ENCODE measurements around the gene MBTPS2.

The MBTPS2 gene

DNA sequence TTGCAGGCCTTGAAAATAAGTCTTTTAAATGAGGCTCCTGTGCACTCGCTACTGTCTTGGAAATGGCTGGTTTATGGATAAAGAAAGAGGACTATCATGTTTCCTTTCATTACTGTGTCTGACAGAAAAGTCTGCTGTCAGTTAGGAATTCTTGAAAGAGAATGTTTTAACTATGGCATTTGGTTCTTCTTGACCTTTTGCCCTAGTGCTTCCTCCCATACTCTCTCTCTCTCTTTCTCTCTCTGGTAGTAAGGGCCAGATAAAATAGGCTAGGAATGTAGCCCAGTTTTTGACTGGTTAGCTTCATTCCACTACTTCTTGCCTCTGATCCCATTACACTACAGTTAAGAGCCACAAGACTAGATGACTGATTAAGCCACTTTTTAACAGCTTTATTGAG, 46.2 kb downstream of the MBTPS2 start:
- Mint-ChIP-seq H3K27ac (no peak overlapping the region), H3K4me1 (no peaks in the 10 kb centered on the region)

DNA sequence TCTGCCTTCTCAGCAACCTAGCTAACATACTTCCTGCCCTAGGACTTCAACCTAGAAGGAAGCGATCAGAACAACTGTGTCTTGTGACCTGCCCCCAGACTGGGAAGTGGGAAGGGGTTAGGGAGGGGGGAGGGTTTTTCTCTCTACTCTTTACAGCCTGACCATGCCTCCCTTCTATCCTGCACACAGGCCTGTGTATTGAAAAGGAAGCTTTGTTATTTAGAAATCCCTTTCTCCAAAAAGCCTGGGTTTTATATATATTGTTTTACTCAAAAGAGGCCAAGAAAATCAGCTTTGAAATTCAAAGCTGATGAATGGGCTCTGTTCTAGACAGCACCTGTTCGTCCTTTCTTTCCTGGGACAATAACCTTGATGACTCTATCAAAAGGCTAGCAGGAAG, 65.9 kb downstream of the MBTPS2 start:
- Mint-ChIP-seq H3K9me3 (no peaks in the 10 kb centered on the region), H3K36me3 (no peaks in the 10 kb centered on the region), H3K4me1 (no peaks in the 10 kb centered on the region), H3K4me3 (no peak overlapping the region), H3K27me3 (no peaks in the 10 kb centered on the region), H3K27ac (no peak overlapping the region)
- no peak for ATAC-seq

More for the DNA sequence above, 46.2 kb downstream of the MBTPS2 start:
- Mint-ChIP-seq H3K9me3 (no peaks in the 10 kb centered on the region), H3K27me3 (no peaks in the 10 kb centered on the region), H3K36me3 (peaks cover 6% of the 10 kb centered on the region), H3K4me3 (no peak overlapping the region)
- ATAC-seq = no peak

DNA sequence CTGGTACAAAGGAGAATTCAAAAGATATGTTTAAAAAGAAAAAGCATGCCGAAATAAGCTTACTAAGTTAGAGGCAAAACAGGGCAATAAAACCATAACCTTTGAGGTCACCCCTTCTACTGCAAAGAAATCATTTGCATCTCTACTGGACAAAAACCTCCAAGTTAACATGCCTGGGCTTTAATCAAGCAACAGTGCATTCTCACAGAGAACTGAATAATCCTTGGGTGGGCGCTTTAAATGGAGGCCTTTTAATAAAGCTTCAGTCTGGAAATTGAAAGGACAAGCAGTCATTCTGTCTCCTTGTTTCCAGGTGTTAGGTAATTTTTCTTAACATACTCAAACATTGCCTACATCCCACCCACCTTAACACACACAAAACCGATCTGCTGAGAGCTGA, 66.5 kb downstream of the MBTPS2 start:
- H3K9me3 Mint-ChIP-seq = no peaks in the 10 kb centered on the region
- no peak overlapping the region for H3K27ac Mint-ChIP-seq
- no peak overlapping the region for H3K4me3 Mint-ChIP-seq
- H3K36me3 Mint-ChIP-seq = peaks cover under 1% of the 10 kb centered on the region
- H3K27me3 Mint-ChIP-seq = no peaks in the 10 kb centered on the region
- H3K4me1 Mint-ChIP-seq = no peaks in the 10 kb centered on the region
- no peak for ATAC-seq

DNA sequence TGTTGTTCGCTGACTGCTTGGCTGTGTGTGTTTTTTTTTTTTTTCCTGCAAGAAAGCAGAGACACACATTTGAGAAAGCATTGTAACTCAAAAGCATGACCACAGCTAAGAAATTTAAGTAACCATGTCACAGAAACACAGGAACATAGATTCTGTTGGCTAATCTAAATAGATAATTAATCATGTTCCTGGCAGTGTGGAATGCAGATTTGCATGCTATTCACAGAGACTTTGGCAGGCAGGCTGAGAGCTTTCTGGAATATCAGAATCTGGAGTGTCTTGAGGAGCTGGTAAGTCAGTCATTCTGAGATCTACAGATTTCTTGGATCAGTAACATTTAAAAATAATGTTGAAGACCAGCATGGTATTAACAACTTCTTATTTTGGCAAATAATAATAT, 67.8 kb downstream of the MBTPS2 start:
- no peaks in the 10 kb centered on the region for H3K27me3 Mint-ChIP-seq
- no peak for ATAC-seq
- no peaks in the 10 kb centered on the region for H3K4me1 Mint-ChIP-seq
- H3K36me3 Mint-ChIP-seq = peaks cover 5% of the 10 kb centered on the region
- no peak overlapping the region for H3K4me3 Mint-ChIP-seq
- H3K27ac Mint-ChIP-seq = no peak overlapping the region
- no peaks in the 10 kb centered on the region for H3K9me3 Mint-ChIP-seq

DNA sequence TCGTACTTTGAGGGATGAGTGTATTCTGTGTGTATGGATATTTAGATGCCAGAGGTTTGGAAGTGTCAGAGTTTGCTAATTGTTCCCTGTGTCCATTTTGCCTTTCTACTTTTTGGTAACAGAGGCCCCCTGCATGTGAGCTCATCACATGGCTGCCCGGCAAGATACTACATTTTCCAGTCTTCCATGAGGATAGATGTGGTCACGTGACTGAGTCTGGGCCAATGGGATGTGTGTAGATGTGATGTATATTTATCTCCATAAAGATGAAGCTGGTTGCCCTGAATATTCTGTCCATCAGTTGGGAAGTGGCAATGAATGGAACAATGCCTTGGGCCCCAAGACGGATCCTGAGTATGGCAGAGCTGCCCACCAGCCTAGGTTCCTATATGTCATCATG, 72.1 kb downstream of the MBTPS2 start:
- no peak for ATAC-seq
- H3K4me3 Mint-ChIP-seq = no peak overlapping the region
- peaks cover 5% of the 10 kb centered on the region for H3K36me3 Mint-ChIP-seq
- no peaks in the 10 kb centered on the region for H3K4me1 Mint-ChIP-seq
- H3K27ac Mint-ChIP-seq = no peak overlapping the region
- H3K9me3 Mint-ChIP-seq = no peaks in the 10 kb centered on the region
- no peaks in the 10 kb centered on the region for H3K27me3 Mint-ChIP-seq

DNA sequence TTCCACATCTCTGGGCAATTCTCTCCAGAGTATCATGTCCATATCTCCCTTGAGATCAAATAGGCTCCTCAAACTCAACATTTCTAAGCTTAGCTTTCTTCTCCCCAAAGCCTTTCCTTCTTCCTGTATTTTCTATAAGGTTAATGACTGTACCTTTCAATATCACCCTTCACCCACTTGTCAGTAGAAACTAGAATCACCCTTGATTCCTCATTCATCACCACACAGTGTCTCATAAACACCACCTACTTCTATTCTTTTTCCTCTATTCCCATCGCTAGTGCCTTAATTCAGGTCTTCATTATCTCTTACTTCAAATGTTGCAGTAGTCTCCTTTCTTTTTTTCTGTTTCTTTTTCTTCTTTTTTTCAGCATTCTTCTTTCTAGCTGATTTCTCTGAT, 72.8 kb downstream of the MBTPS2 start:
- H3K36me3 Mint-ChIP-seq = peaks cover 5% of the 10 kb centered on the region
- H3K27ac Mint-ChIP-seq = no peak overlapping the region
- H3K27me3 Mint-ChIP-seq = no peaks in the 10 kb centered on the region
- no peak overlapping the region for H3K4me3 Mint-ChIP-seq
- no peak for ATAC-seq
- H3K4me1 Mint-ChIP-seq = no peaks in the 10 kb centered on the region
- no peaks in the 10 kb centered on the region for H3K9me3 Mint-ChIP-seq

DNA sequence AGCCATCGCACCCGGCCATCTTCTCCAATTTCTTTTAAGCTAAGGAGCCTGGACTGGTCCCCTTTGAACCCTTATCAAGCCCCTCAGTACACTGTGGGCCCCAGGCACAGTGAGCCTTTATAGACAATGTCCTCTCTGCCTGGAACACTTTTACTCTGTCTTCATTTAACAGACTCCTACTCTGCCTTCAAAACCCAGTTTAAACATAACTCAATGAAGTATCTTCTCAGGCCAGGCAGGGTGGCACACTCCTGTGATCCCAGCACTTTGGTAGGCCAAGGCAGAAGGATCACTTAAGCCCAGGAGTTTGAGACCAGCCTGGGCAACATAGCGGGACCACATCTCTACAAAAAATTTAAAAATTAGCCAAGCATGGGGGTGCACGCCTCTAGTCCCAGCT, 73.6 kb downstream of the MBTPS2 start:
- Mint-ChIP-seq H3K27me3 (no peaks in the 10 kb centered on the region), H3K36me3 (peaks cover 5% of the 10 kb centered on the region), H3K27ac (no peak overlapping the region), H3K4me1 (no peaks in the 10 kb centered on the region), H3K9me3 (no peaks in the 10 kb centered on the region), H3K4me3 (no peak overlapping the region)
- ATAC-seq = no peak

DNA sequence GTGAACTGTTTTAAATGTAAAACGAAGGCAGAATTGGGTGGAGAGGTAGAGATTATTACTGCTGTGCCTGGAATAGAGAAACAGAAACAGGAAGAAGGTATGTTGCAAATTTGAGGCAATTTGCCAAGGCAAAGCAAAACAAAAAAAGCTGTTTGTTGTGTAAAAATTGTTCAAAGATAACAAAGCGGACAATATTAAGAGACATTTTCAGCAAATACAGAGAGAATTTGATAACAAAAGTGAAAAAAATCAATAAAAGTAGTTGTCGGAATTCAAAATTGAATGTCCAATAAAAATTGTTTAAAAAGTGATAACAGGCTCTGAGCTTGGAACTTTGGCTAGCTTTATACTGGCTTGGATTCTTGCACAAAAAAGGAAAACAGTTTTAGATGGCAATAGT, 86.7 kb downstream of the MBTPS2 start:
- no peaks in the 10 kb centered on the region for H3K27me3 Mint-ChIP-seq
- no peak overlapping the region for H3K27ac Mint-ChIP-seq
- peaks cover 3% of the 10 kb centered on the region for H3K9me3 Mint-ChIP-seq
- H3K4me1 Mint-ChIP-seq = peaks cover 5% of the 10 kb centered on the region
- H3K36me3 Mint-ChIP-seq = peaks cover 20% of the 10 kb centered on the region
- H3K4me3 Mint-ChIP-seq = no peak overlapping the region
- no peak for ATAC-seq

DNA sequence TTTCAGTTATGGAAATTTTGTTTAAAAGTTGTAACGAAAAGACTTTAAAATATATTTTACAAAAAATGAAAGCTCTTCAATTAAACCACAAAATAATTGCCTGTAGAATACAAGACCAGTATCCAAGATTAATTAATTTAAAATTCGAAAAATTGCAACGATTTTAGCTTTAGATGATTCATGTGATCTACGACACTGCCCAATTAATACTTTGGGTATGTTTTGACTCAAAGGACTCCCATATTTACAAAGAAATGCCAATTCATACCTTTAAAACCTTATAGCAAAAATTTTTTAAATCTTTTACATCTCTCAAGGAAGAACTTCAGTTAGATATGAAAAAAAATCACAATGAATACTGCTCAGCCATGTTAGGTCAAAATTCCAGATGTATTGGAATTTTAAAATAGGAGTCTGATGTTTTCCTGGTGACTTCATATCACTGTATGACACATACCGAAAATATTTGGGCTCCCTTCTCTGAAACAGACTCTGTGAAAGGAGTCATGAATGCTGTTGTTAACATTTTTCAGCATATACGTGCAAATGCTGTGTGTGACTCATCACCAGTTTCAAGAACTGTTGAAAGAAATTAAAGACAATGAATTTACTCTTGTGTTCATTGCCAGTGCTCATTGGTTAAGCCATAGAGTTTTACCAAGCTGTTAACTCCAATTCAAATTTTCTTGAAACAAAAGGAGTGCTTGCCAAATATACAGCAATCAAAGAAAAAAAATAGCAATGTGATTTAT, 87.3 kb downstream of the MBTPS2 start:
- Mint-ChIP-seq H3K27me3 (no peaks in the 10 kb centered on the region), H3K4me3 (no peak overlapping the region), H3K9me3 (peaks cover 3% of the 10 kb centered on the region), H3K36me3 (peaks cover 20% of the 10 kb centered on the region), H3K4me1 (peaks cover 5% of the 10 kb centered on the region), H3K27ac (no peak overlapping the region)
- ATAC-seq = no peak

DNA sequence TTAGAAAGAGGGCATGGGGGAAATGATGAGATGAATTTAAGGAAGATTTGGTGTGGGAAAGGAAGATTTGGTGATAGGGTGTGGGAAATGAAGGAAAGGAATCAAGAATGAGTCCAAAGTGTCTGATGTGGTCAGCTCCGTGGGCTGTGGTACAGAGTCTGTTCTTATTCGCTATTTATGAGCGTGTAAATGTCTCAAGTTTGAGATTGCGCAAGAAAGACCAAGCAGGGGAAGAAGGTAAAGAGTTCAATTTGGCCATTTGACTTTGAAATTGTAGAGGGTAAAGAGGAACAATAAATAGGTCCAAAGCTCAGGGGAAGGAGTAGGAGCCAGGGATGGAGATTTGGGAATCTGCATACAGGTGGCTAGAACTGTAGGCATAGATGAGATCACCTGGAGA, 89.8 kb downstream of the MBTPS2 start:
- H3K27ac Mint-ChIP-seq = no peak overlapping the region
- H3K4me1 Mint-ChIP-seq = peaks cover 5% of the 10 kb centered on the region
- peaks cover 13% of the 10 kb centered on the region for H3K36me3 Mint-ChIP-seq
- no peak for ATAC-seq
- no peaks in the 10 kb centered on the region for H3K27me3 Mint-ChIP-seq
- peaks cover 3% of the 10 kb centered on the region for H3K9me3 Mint-ChIP-seq
- no peak overlapping the region for H3K4me3 Mint-ChIP-seq

DNA sequence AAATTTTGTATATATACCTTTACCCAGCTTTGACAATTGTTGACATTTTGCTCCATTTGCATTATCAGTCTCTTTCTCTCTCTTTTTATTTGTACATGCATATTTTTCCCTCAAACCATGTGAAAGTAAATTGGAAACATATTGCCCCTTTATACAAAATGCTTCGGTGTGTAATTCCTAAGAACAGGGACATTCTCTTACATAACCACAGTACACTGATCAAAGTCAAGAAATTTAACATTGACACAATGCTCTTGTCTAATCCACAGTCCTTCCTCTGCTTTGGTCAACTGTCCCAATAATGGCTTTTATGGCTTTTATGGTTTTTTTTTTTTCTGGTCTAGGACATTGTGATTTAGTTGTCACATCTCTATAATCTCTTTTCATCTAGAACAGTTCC, 91.6 kb downstream of the MBTPS2 start:
- no peak for ATAC-seq
- Mint-ChIP-seq H3K4me3 (no peak overlapping the region), H3K4me1 (peaks cover 5% of the 10 kb centered on the region), H3K27ac (no peak overlapping the region), H3K36me3 (peaks cover 13% of the 10 kb centered on the region), H3K27me3 (no peaks in the 10 kb centered on the region), H3K9me3 (peaks cover 3% of the 10 kb centered on the region)

DNA sequence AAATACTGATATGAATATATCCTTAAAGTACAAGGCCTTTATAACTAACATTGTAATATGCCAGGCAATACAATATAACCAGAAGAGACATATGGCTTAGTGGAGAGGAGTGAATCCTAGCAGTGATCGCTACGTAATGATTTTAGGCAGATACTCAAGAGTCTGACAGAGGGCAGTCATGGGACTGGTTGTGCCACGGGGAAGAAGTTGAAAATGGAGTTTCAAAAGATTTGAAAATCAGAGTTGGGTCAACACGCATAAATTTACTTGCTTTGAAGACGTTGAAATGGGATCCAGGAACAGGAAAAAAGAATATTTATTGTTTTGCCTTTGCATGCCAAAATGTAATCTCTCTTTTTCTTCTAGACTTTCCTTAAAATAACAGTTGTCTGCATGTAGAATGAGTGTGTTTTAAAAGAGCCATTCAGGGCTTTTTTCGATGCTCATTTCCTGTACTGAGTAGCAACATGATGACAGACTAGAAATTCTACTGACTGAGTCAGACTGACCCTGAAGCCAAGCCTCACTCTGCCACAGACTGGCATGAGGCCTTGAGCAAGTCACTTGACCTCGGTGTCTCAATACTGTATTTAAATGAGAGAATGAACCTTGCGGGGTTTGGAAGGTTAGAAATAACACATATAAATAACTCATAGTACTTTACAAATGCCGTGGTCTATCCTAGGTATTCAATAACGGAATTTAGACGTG, 93.0 kb downstream of the MBTPS2 start:
- Mint-ChIP-seq H3K4me3 (no peak overlapping the region), H3K27ac (no peak overlapping the region)
- no peak for ATAC-seq

DNA sequence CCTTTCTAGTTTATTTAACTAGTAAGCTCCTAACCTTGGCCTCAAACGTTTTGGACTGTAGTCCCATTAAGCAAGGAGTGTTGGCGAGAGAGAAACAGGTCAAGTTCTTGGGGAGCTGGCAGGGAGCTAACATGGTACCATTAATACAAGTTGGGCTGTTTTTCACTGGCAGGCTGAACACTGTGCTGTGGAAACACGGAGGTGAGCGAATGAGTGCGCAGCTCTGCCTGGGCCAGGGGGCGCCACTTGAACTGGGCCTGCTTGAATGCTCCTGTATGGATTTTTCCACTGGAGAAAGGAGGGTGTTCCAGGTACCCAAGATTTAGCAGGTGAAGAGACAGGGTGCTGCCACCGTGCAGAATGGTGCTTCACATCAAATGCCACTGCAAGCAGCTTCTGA, 93.7 kb downstream of the MBTPS2 start:
- Mint-ChIP-seq H3K4me3 (no peak overlapping the region), H3K4me1 (peaks cover 5% of the 10 kb centered on the region), H3K9me3 (peaks cover 3% of the 10 kb centered on the region), H3K36me3 (peaks cover 13% of the 10 kb centered on the region), H3K27me3 (no peaks in the 10 kb centered on the region), H3K27ac (no peak overlapping the region)
- no peak for ATAC-seq

More for the DNA sequence above, 93.0 kb downstream of the MBTPS2 start:
- H3K4me1 Mint-ChIP-seq = peaks cover 5% of the 10 kb centered on the region
- H3K27me3 Mint-ChIP-seq = no peaks in the 10 kb centered on the region
- peaks cover 3% of the 10 kb centered on the region for H3K9me3 Mint-ChIP-seq
- peaks cover 13% of the 10 kb centered on the region for H3K36me3 Mint-ChIP-seq

DNA sequence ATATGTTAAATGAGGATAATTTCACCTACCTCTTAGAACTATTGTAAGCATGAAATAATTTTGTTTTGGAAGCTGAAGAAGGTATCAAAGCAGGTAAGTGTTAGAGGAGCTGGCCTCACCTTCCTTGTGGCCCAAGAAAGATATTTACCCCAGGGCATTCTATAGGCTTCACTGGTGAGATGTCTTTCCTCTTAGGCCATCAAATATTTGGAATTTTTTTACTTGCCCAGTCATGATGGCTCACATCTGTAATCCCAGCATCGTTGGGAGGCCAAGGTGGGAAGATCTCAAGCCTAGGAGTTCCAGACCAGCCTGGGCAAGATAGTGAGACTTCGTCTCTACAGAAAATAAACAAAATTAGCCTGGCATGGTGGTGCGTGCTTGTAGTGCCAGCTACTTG, 95.0 kb downstream of the MBTPS2 start:
- Mint-ChIP-seq H3K27me3 (no peaks in the 10 kb centered on the region), H3K9me3 (peaks cover 3% of the 10 kb centered on the region), H3K4me1 (peaks cover 5% of the 10 kb centered on the region), H3K4me3 (no peak overlapping the region), H3K27ac (no peak overlapping the region), H3K36me3 (peaks cover 8% of the 10 kb centered on the region)
- no peak for ATAC-seq
